Left ventricle myocardium superior (tissue), 1 donor: ENCODE results near the gene LDB1. TPM values are rescaled to one million over a fixed set of nuclear protein-coding genes. Genes with fewer than 3 reads are reported as not detected.

Experiments used
- ATAC-seq: fragments of 200-7000 bp; cut with Tn5 transposase; one replicate; pipeline ENCODE4 v1.9.1; 2020; ENCODE audit warnings: mild to moderate bottlenecking, moderate library complexity
- DNase-seq: peaks from one replicate; pipeline ENCODE4 v3.0.0-alpha.2; 2020
- intact Hi-C: fragments of 100-400 bp; cut with micrococcal nuclease; formaldehyde crosslinking; loops from one replicate; pipeline ENCODE4 v1.11.0; 2022
- total RNA-seq: library from RNA; stranded (reverse); fragmentation: NEBNext Ultra II Directional; extraction: Animal tissue kit (Norgen Biotek cat#: 25700); gene quantifications from one replicate; pipeline ENCODE4 v1.2.1, GENCODE V29; 2021
- donor health status: DM: no; HTN: yes; CAD: no; lungs with severe emphysema.

Gene LDB1
- total RNA-seq, 1 donor from 2014 or later, result 70.7 TPM

- ATAC-seq, result no peak
- no peak for DNase-seq
- intact Hi-C loops, result no loop called here
Measured at GRCh38 chr10:102139281-102140110, 19.3 kb upstream of the LDB1 start.

GRCh38 chr10:102135956-102136526, 15.9 kb upstream of the LDB1 start:
- DNase-seq (no peak), ATAC-seq (no peak)
- intact Hi-C loops, result no loop called here

GRCh38 chr10:102134416-102134815, 14.2 kb upstream of the LDB1 start:
- intact Hi-C loops, result no loop called here
- ATAC-seq (no peak), DNase-seq (no peak)

- ATAC-seq (peak; percentile 53), DNase-seq (peak; percentile 82)
- intact Hi-C loops, result no loop called here
Measured at GRCh38 chr10:102133373-102134195, 13.4 kb upstream of the LDB1 start.

GRCh38 chr10:102132563-102133372, 12.6 kb upstream of the LDB1 start, which contains the start of gene PPRC1:
PPRC1 (plus strand) TSS chr10:102133040; CDS start chr10:102133069, 29 bp downstream.
- intact Hi-C loops, result no loop called here
- DNase-seq, result peak; percentile 99
- peak; percentile 93 for ATAC-seq

- ATAC-seq (no peak), DNase-seq (no peak)
- intact Hi-C loops, result no loop called here
Measured at GRCh38 chr10:102132193-102132562, 12.0 kb upstream of the LDB1 start.

- DNase-seq (no peak), ATAC-seq (no peak)
- intact Hi-C loops, result no loop called here
Measured at GRCh38 chr10:102131286-102132170, 11.4 kb upstream of the LDB1 start.

- DNase-seq (no peak), ATAC-seq (no peak)
- intact Hi-C loops, result no loop called here
Measured at GRCh38 chr10:102123223-102123622, 3.1 kb upstream of the LDB1 start.

GRCh38 chr10:102122450-102122849, 2.3 kb upstream of the LDB1 start:
- DNase-seq, result no peak
- intact Hi-C loops, result no loop called here

GRCh38 chr10:102121739-102122372, 1.7 kb upstream of the LDB1 start:
- no peak for DNase-seq

More at GRCh38 chr10:102122450-102122849, 2.3 kb upstream of the LDB1 start:
- ATAC-seq, result no peak

GRCh38 chr10:102120991-102121738, 997 bp upstream of the LDB1 start:
- ATAC-seq (peak; percentile 29), DNase-seq (peak; percentile 58)
- intact Hi-C loops, result no loop called here

More at GRCh38 chr10:102121739-102122372, 1.7 kb upstream of the LDB1 start:
- intact Hi-C loops, result no loop called here
- peak; percentile 19 for ATAC-seq

GRCh38 chr10:102119417-102120141, 589 bp downstream of the LDB1 start:
- DNase-seq (peak; percentile 70), ATAC-seq (peak; percentile 18)
- intact Hi-C loops, result no loop called here

- peak; percentile 52 for DNase-seq
- no peak for ATAC-seq
- intact Hi-C loops, result no loop called here
Measured at GRCh38 chr10:102118867-102119266, 1.3 kb downstream of the LDB1 start.

GRCh38 chr10:102117391-102118159, 2.6 kb downstream of the LDB1 start:
- intact Hi-C loops, result no loop called here
- ATAC-seq (peak; percentile 30), DNase-seq (peak; percentile 93)

GRCh38 chr10:102116656-102117055, 3.5 kb downstream of the LDB1 start:
- intact Hi-C loops, result no loop called here
- DNase-seq (no peak), ATAC-seq (no peak)

GRCh38 chr10:102115775-102116174, 4.4 kb downstream of the LDB1 start:
- ATAC-seq (no peak), DNase-seq (no peak)
- intact Hi-C loops, result no loop called here
